ENCODE measurements around the gene SRGAP1. TPM values are rescaled to one million over a fixed set of nuclear protein-coding genes. Genes with fewer than 3 reads are reported as not detected.
A peak's percentile ranks its signal among the peaks of the same experiment; 100 is the strongest.

The SRGAP1 gene
- total RNA-seq, 1 experiment from 2014 or later: 26.8 TPM

DNA sequence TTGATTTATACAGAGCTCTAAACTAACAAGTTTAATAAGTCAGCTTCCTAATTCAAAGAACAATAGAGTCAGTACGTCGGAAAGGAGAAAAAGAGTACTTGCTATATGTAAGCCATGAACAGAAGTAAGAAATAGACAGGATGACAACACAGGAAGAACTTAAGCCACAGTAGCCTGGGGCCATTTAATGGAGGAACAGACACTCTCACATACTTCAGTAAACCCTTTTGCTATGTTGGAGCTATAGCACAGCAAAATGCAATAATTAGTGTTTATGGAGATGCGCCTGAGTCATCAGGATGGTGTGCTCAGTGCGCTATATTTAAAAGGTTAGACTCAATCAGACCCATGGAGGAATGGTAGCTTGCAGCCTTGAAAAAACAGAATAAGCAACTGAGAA, 61.0 kb downstream of the SRGAP1 start:
- CTCF ChIA-PET: no interaction called here
- BruUV-seq (replicated peaks): no TSS peak
- in situ Hi-C loops (cut with HindIII; ENCODE audit: low pct_unique_long_range_greater_than_20kb, low sequenced_read_pairs) (no loop called here), intact Hi-C loops (cut with micrococcal nuclease; ENCODE audit: unreplicated experiment) (no loop called here)
- no peak for DNase-seq (ENCODE audit: low read depth, low spot score)
- TF ChIP-seq POLR2AphosphoS5 (IDR thresholded peaks at IDR 0.05; ENCODE audit: low read depth, low read length) (no peak), TCF7L2 (IDR thresholded peaks at IDR 0.05; ENCODE audit: low read depth, low read length) (no peak), SIN3A (IDR thresholded peaks at IDR 0.05; ENCODE audit: borderline replicate concordance, insufficient read depth, low read depth, low read length) (no peak)
- TF ChIP-seq, protein P1, sequence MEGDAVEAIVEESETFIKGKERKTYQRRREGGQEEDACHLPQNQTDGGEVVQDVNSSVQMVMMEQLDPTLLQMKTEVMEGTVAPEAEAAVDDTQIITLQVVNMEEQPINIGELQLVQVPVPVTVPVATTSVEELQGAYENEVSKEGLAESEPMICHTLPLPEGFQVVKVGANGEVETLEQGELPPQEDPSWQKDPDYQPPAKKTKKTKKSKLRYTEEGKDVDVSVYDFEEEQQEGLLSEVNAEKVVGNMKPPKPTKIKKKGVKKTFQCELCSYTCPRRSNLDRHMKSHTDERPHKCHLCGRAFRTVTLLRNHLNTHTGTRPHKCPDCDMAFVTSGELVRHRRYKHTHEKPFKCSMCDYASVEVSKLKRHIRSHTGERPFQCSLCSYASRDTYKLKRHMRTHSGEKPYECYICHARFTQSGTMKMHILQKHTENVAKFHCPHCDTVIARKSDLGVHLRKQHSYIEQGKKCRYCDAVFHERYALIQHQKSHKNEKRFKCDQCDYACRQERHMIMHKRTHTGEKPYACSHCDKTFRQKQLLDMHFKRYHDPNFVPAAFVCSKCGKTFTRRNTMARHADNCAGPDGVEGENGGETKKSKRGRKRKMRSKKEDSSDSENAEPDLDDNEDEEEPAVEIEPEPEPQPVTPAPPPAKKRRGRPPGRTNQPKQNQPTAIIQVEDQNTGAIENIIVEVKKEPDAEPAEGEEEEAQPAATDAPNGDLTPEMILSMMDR (IDR thresholded peaks at IDR 0.05): no peak
- TF ChIP-seq, protein P2, sequence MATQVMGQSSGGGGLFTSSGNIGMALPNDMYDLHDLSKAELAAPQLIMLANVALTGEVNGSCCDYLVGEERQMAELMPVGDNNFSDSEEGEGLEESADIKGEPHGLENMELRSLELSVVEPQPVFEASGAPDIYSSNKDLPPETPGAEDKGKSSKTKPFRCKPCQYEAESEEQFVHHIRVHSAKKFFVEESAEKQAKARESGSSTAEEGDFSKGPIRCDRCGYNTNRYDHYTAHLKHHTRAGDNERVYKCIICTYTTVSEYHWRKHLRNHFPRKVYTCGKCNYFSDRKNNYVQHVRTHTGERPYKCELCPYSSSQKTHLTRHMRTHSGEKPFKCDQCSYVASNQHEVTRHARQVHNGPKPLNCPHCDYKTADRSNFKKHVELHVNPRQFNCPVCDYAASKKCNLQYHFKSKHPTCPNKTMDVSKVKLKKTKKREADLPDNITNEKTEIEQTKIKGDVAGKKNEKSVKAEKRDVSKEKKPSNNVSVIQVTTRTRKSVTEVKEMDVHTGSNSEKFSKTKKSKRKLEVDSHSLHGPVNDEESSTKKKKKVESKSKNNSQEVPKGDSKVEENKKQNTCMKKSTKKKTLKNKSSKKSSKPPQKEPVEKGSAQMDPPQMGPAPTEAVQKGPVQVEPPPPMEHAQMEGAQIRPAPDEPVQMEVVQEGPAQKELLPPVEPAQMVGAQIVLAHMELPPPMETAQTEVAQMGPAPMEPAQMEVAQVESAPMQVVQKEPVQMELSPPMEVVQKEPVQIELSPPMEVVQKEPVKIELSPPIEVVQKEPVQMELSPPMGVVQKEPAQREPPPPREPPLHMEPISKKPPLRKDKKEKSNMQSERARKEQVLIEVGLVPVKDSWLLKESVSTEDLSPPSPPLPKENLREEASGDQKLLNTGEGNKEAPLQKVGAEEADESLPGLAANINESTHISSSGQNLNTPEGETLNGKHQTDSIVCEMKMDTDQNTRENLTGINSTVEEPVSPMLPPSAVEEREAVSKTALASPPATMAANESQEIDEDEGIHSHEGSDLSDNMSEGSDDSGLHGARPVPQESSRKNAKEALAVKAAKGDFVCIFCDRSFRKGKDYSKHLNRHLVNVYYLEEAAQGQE (IDR thresholded peaks at IDR 0.05; ENCODE audit: insufficient read depth in 1 of 2, low read depth in 2 of 2, low read length in 1 of 2): no peak
- Histone ChIP-seq H3K36me3 (ENCODE audit: control insufficient read depth, insufficient read depth, low read length) (no peaks in the 10 kb centered on the region), H3K9me3 (ENCODE audit: control insufficient read depth, insufficient read depth, low read depth, low read length) (no peaks in the 10 kb centered on the region; the same call in 1 of the 2 replicates), H3K4me3 (ENCODE audit: low read depth in 2 of 2, low read length in 2 of 2) (no peak overlapping the region), H3K4me1 (ENCODE audit: control insufficient read depth, insufficient read depth, low read length) (peaks cover 52% of the 10 kb centered on the region), H3K27me3 (ENCODE audit: control insufficient read depth, insufficient read depth, low read length) (no peaks in the 10 kb centered on the region), H3K27ac (ENCODE audit: low read length) (peak overlapping the region; percentile 59)
- POLR2A ChIA-PET: interaction anchor here (0.7 kb wide), 1 partner anchor 51 kb away, joined by 9 read pairs; no protein-coding TSS in a partner anchor
- peak; percentile 50; the same call in 1 of the 2 replicates for ATAC-seq

DNA sequence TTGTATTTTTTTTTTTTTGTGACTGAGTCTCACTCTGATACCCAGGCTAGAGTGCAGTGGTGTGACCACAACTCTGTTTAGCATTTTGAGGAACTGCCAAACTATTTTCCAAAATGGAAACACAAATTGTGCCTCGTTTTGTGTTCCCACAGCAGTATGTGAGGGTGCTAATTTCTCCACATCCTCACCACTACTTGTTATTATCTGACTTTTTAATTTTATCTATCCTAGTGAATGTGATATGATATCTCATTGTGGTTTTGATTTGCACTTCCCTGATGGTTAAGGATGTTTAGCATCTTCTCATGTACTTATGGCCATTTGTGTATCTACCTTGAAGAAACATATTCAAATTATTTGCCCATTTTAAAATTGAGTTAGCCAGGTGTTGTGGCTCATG, 62.4 kb downstream of the SRGAP1 start:
- no peak for ATAC-seq
- ChIA-PET CTCF (no interaction called here), POLR2A (no interaction called here)
- Histone ChIP-seq H3K4me1 (ENCODE audit: control insufficient read depth, insufficient read depth, low read length) (peaks cover 47% of the 10 kb centered on the region), H3K9me3 (ENCODE audit: control insufficient read depth, insufficient read depth, low read depth, low read length) (no peaks in the 10 kb centered on the region; the same call in 1 of the 2 replicates), H3K27me3 (ENCODE audit: control insufficient read depth, insufficient read depth, low read length) (no peaks in the 10 kb centered on the region), H3K27ac (ENCODE audit: low read length) (no peak overlapping the region), H3K4me3 (ENCODE audit: low read depth in 2 of 2, low read length in 2 of 2) (no peak overlapping the region), H3K36me3 (ENCODE audit: control insufficient read depth, insufficient read depth, low read length) (no peaks in the 10 kb centered on the region)
- intact Hi-C loops (cut with micrococcal nuclease; ENCODE audit: unreplicated experiment) (no loop called here), in situ Hi-C loops (cut with HindIII; ENCODE audit: low pct_unique_long_range_greater_than_20kb, low sequenced_read_pairs) (no loop called here)
- DNase-seq (ENCODE audit: low read depth, low spot score): no peak
- TF ChIP-seq, protein P2 (IDR thresholded peaks at IDR 0.05; ENCODE audit: insufficient read depth in 1 of 2, low read depth in 2 of 2, low read length in 1 of 2): no peak
- no peak for TF ChIP-seq POLR2AphosphoS5 (IDR thresholded peaks at IDR 0.05; ENCODE audit: low read depth, low read length)
- BruUV-seq (replicated peaks): no TSS peak
